Esophagus squamous epithelium (tissue), 5 donors: Measurements from ENCODE around the gene CNTNAP4. TPM values are rescaled to one million over a fixed set of nuclear protein-coding genes. Genes with fewer than 3 reads are reported as not detected.

ENCODE experiments used
- DNase-seq: peaks from one replicate; lab custom pipeline; 2025; lab: John Stamatoyannopoulos, UW
- H3K27ac ChIP-seq, 4 donors: fragments of 200-600 bp; sonication (generic); one replicate each; pipeline ENCODE4 v1.5.1; 2016 to 2019; ENCODE audit warnings: mild to moderate bottlenecking in 1 of 4
- H3K27me3 ChIP-seq, 4 donors: fragments of 200-600 bp; sonication (generic); 1 replicate in 3 of 4; 2 replicates in 1 of 4; pipeline versions ENCODE4 v1.5.1 to v1.6.0; 2017 to 2021; ENCODE audit warnings: antibody characterized with exemption in 1 of 4
- H3K36me3 ChIP-seq, 3 donors: fragments of 200-600 bp; sonication (generic); one replicate each; pipeline ENCODE4 v1.5.1; 2016 to 2019
- H3K4me1 ChIP-seq, 3 donors: fragments of 200-600 bp; sonication (generic); one replicate each; pipeline ENCODE4 v1.5.1; 2017 to 2019
- H3K4me3 ChIP-seq, 4 donors: fragments of 200-600 bp; sonication (generic); 1 replicate in 3 of 4; 2 replicates in 1 of 4; pipeline ENCODE4 v1.5.1; 2016 to 2019; ENCODE audit warnings: mild to moderate bottlenecking in 2 of 4, moderate library complexity in 1 of 4
- H3K9me3 ChIP-seq, 3 donors: fragments of 200-600 bp; sonication (generic); one replicate each; pipeline ENCODE4 v1.5.1; 2016 to 2019
- POLR2A ChIP-seq, 4 donors: fragments of 450-650 bp; IDR thresholded peaks; one replicate each; pipeline ENCODE4 v1.6.1; 2017; ENCODE audit warnings: antibody characterized with exemption in 4 of 4, mild to moderate bottlenecking in 4 of 4, moderate library complexity in 3 of 4
- WGBS, 2 donors: methylation state at CpG; one replicate each; pipeline ENCODE4 v1.1.5; 2018; 5-methylcytosine and 5-hydroxymethylcytosine counted together
- intact Hi-C: fragments of 100-400 bp; cut with DNase I; formaldehyde crosslinking; loops from one replicate; pipeline ENCODE4 v1.15.0; 2022
- total RNA-seq, 4 donors: library from RNA; depleted of rRNA; stranded (reverse); fragments of >200 nt; gene quantifications; one replicate each; pipeline ENCODE4 v1.1.0, GENCODE V29; 2016
- TF ChIP-seq, protein P1 (sequence below), 6 experiments: fragments of 450-650 bp in 4 of 6; fragments of 200-600 bp in 2 of 6; sonication (generic) in 2 of 6; IDR thresholded peaks; one replicate each; pipeline ENCODE4 v1.5.1; 2016 to 2019; ENCODE audit warnings: antibody characterized with exemption in 6 of 6, mild to moderate bottlenecking in 4 of 6, moderate library complexity in 4 of 6
- donor health status: DM: yes; HTN: yes; CAD: no.

The CNTNAP4 gene
- total RNA-seq: not detected

DNA sequence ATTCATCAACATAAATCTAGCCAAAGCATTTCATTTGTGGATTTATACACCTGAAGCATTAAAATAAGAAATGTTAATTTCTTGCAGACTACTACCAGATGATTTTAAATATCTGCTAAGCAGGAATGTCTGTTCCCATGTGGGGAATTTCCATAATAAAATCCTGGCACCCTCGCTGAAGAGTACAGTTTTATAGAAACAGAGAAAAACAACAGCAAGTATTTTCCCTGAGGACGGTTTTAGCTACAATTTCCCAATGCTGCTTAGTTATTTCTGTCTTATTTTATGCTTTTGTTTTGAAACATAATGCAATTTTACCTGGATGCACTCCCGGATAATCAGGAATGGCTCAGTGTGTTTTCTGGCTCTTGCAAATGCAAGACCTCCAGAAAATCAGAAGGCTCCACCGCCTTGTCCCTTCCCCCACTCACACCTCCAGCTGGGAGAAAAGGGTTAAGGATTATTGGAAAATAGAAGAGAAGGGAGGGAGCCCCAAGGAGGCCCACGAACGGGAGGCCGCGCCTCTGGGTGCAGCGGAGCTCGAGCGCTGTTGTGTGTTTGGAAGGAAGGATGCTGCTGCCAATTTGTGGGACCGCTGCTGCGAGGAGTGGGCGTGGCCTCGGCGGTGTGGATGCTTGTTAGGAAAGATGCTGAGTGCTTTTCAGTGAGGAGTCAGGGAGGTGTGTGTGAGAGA lies at the start of gene CNTNAP4:
CNTNAP4 (plus strand) TSS at position 657 of the 694 bp plus-strand sequence. CDS start 262 bp downstream, outside the sequence.
- H3K9me3 ChIP-seq: no peaks in the 10 kb centered on the region
- H3K27me3 ChIP-seq: no peaks in the 10 kb centered on the region
- TF ChIP-seq POLR2A (IDR thresholded peaks at IDR 0.05): no peak
- TF ChIP-seq, protein P1, sequence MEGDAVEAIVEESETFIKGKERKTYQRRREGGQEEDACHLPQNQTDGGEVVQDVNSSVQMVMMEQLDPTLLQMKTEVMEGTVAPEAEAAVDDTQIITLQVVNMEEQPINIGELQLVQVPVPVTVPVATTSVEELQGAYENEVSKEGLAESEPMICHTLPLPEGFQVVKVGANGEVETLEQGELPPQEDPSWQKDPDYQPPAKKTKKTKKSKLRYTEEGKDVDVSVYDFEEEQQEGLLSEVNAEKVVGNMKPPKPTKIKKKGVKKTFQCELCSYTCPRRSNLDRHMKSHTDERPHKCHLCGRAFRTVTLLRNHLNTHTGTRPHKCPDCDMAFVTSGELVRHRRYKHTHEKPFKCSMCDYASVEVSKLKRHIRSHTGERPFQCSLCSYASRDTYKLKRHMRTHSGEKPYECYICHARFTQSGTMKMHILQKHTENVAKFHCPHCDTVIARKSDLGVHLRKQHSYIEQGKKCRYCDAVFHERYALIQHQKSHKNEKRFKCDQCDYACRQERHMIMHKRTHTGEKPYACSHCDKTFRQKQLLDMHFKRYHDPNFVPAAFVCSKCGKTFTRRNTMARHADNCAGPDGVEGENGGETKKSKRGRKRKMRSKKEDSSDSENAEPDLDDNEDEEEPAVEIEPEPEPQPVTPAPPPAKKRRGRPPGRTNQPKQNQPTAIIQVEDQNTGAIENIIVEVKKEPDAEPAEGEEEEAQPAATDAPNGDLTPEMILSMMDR (IDR thresholded peaks at IDR 0.05): no peak
- DNase-seq: no peak
- no peak within 1 kb of the TSS for H3K4me3 ChIP-seq
- no peak within 1 kb of the TSS for H3K27ac ChIP-seq
- intact Hi-C loops: no loop called here
- 14 to 18% methylated on average over 15 to 16 of the region's 16 CpGs for WGBS, 2 donors
- no peaks in the 10 kb centered on the region for H3K4me1 ChIP-seq
- H3K36me3 ChIP-seq: no peaks in the 10 kb centered on the region

DNA sequence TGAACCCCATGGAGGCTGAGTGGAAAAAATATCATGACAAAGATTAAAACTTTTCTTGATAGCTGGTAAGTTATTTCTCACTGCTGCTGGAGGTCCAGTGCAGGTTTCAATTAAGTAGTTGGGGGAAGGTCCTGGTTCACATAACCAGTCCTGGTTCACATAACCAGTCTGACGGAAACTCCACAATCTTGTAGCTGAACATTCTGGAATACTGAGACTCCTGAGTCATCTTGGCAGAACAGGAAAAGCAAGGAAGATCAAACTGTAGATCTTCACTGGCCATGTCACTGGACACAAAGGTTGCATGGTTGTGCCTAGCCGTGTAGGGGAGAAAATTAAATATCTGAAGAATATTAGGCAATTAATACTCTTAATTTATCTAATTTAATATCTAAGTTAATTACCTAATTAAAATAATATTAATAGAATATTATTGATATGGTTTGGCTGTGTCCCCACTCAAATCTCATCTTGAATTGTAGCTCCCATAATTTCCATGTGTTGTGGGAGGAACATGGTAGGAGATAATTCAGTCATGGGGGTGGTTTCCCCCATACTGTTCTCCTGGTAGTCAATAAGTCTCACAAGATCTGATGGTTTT lies 48.6 kb upstream of the CNTNAP4 start:
- 53 to 83% methylated on average over 2 of the region's 2 CpGs for whole genome bisulfite sequencing, 2 donors
- Histone ChIP-seq H3K4me3 (no peak overlapping the region), H3K27ac (no peak overlapping the region), H3K36me3 (no peaks in the 10 kb centered on the region), H3K4me1 (no peaks in the 10 kb centered on the region), H3K27me3 (no peaks in the 10 kb centered on the region), H3K9me3 (no peaks in the 10 kb centered on the region)
- intact Hi-C loops: no loop called here
- DNase-seq: no peak
- TF ChIP-seq, protein P1 (IDR thresholded peaks at IDR 0.05): no peak
- no peak for TF ChIP-seq POLR2A (IDR thresholded peaks at IDR 0.05)

DNA sequence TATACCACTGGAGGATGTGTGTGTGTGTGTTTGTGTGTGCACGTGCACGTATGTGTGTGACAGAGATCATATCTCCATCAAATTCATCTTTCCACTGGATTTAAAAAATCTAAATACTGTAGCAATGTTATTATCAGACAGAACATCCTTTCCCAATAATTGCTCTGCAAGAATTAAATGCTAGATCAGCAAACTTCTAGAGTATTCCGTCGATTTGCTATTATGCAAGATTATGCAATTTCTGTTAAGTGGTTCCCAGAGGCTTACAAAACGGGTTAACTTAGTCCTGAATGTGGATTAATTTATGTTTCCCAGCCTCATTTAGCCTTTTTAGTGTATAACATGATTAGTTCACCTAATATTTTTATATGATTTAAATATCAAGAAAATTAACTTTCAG lies 44.5 kb upstream of the CNTNAP4 start:
- no peak for TF ChIP-seq POLR2A (IDR thresholded peaks at IDR 0.05)
- TF ChIP-seq, protein P1 (IDR thresholded peaks at IDR 0.05): no peak
- no peaks in the 10 kb centered on the region for H3K4me1 ChIP-seq
- no peak overlapping the region for H3K4me3 ChIP-seq
- 68 to 70% methylated on average over 5 of the region's 5 CpGs for WGBS, 2 donors
- H3K27me3 ChIP-seq: no peaks in the 10 kb centered on the region
- H3K9me3 ChIP-seq: no peaks in the 10 kb centered on the region
- no peak overlapping the region for H3K27ac ChIP-seq
- DNase-seq: no peak
- intact Hi-C loops: no loop called here
- H3K36me3 ChIP-seq: no peaks in the 10 kb centered on the region

DNA sequence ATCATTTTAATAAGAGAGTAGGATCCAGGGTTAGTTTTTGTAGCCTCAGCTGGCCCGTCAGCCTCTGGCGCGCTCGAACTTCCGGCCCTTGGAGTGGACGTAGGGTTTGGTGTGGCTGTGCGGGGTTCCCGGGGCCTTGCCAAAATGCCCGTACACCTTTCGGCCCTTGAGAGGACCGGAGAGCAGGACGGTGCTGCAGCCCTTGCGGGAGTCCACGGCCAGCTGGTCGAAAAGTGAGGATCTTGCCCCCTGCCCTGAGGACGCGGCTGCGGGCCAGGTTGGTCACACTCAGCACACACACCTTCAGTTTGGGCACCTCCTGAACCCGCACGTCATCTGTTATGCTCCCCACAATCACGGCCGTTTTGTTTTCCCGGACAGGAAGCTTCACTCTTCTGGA lies 42.2 kb upstream of the CNTNAP4 start:
- H3K36me3 ChIP-seq: no peaks in the 10 kb centered on the region
- WGBS, 2 donors: 88 to 91% methylated on average over 14 to 16 of the region's 23 CpGs
- no peaks in the 10 kb centered on the region for H3K27me3 ChIP-seq
- no peak for DNase-seq
- no peak overlapping the region for H3K4me3 ChIP-seq
- TF ChIP-seq POLR2A (IDR thresholded peaks at IDR 0.05): no peak
- TF ChIP-seq, protein P1 (IDR thresholded peaks at IDR 0.05): no peak
- no peak overlapping the region for H3K27ac ChIP-seq
- no peaks in the 10 kb centered on the region for H3K9me3 ChIP-seq
- intact Hi-C loops: no loop called here
- H3K4me1 ChIP-seq: no peaks in the 10 kb centered on the region

DNA sequence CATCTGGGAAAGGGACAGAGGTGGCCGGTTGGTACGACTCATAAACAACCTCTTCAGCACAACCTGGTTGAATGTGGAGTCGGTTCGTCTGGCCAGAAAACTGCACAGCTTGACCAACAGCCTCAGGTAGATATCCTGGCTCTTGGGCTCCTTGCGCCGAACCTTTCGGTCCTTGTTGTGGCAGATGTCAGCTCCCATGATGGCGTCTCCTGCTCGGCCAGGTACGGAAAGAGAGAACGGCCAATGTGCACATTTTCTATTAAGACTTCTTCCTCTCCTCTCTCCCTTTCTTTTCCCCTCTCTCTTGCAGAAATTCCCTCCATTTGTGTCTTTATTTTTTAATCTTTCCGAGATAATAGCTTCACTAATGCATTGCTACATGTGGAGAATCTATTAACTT lies 41.8 kb upstream of the CNTNAP4 start:
- Histone ChIP-seq H3K4me1 (no peaks in the 10 kb centered on the region), H3K27me3 (no peaks in the 10 kb centered on the region), H3K4me3 (no peak overlapping the region), H3K27ac (no peak overlapping the region), H3K9me3 (no peaks in the 10 kb centered on the region), H3K36me3 (no peaks in the 10 kb centered on the region)
- TF ChIP-seq POLR2A (IDR thresholded peaks at IDR 0.05): no peak
- intact Hi-C loops: no loop called here
- WGBS, 2 donors: 86 to 92% methylated on average over 11 to 12 of the region's 12 CpGs
- DNase-seq: no peak
